Stimulated activated CD4-positive, alpha-beta T cell treated with anti-CD3 and anti-CD28 coated beads, Interleukin-1b, Interleukin-23, amount 100 ng/mL, for 4 hours (primary cell): ENCODE data around the gene SLC23A2.
"Not testable (repeated sequence)": the region's sequence is repeated elsewhere in the genome, so short reads cannot be mapped to it uniquely, and the experiment has no call there.

Experiments
- DNase-seq, 2 donors: peaks; one replicate each; pipeline ENCODE4 v3.0.0-alpha.2; 2020; ENCODE audit warnings: low read depth in 2 of 2

SLC23A2 gene

GRCh38 chr20:5001174-5002076, at the start of gene SLC23A2:
Gene SLC23A2, minus strand, starts transcription at chr20:5001510. Its CDS starts 68,948 bp downstream, at chr20:4932562.
- DNase-seq, result peak; percentile 41 to 67

GRCh38 chr20:5046656-5047339, 45.5 kb upstream of the SLC23A2 start:
- DNase-seq, result no peak

- no peak for DNase-seq
Observed at GRCh38 chr20:5045906-5046305, 44.6 kb upstream of the SLC23A2 start.

GRCh38 chr20:5044075-5044620, 42.8 kb upstream of the SLC23A2 start:
- DNase-seq, result no peak

GRCh38 chr20:5041433-5041832, 40.1 kb upstream of the SLC23A2 start:
- DNase-seq, result no peak

GRCh38 chr20:5040345-5040744, 39.0 kb upstream of the SLC23A2 start:
- DNase-seq, result no peak

- DNase-seq, result no peak
Observed at GRCh38 chr20:5039889-5040288, 38.6 kb upstream of the SLC23A2 start.

- no peak for DNase-seq
Observed at GRCh38 chr20:5039255-5039657, 37.9 kb upstream of the SLC23A2 start.

- no peak for DNase-seq
Observed at GRCh38 chr20:5036828-5037227, 35.5 kb upstream of the SLC23A2 start.

- not testable (repeated sequence) for DNase-seq
Observed at GRCh38 chr20:5035518-5035917, 34.2 kb upstream of the SLC23A2 start.

GRCh38 chr20:5033566-5033965, 32.3 kb upstream of the SLC23A2 start:
- no peak for DNase-seq

GRCh38 chr20:5031701-5032100, 30.4 kb upstream of the SLC23A2 start:
- DNase-seq, result not testable (repeated sequence)

GRCh38 chr20:5031206-5031557, 29.9 kb upstream of the SLC23A2 start:
- no peak for DNase-seq

GRCh38 chr20:5030348-5031205, 29.3 kb upstream of the SLC23A2 start:
- no peak for DNase-seq

- DNase-seq, result not testable (repeated sequence)
Observed at GRCh38 chr20:5028258-5029059, 27.1 kb upstream of the SLC23A2 start.

- no peak for DNase-seq
Observed at GRCh38 chr20:5024982-5025381, 23.7 kb upstream of the SLC23A2 start.

- no peak for DNase-seq
Observed at GRCh38 chr20:5024103-5024502, 22.8 kb upstream of the SLC23A2 start.

GRCh38 chr20:5023171-5023570, 21.9 kb upstream of the SLC23A2 start:
- DNase-seq, result not testable (repeated sequence)

- no peak for DNase-seq
Observed at GRCh38 chr20:5020760-5021159, 19.4 kb upstream of the SLC23A2 start.

GRCh38 chr20:5013682-5014447, 12.6 kb upstream of the SLC23A2 start:
- DNase-seq, result no peak
